ENCODE results near the gene PARD6G. TPM values are rescaled to one million over a fixed set of nuclear protein-coding genes. Genes with fewer than 3 reads are reported as not detected.

PARD6G gene
- total RNA-seq, 1 donor from 2014 or later: 25.2 TPM

DNA sequence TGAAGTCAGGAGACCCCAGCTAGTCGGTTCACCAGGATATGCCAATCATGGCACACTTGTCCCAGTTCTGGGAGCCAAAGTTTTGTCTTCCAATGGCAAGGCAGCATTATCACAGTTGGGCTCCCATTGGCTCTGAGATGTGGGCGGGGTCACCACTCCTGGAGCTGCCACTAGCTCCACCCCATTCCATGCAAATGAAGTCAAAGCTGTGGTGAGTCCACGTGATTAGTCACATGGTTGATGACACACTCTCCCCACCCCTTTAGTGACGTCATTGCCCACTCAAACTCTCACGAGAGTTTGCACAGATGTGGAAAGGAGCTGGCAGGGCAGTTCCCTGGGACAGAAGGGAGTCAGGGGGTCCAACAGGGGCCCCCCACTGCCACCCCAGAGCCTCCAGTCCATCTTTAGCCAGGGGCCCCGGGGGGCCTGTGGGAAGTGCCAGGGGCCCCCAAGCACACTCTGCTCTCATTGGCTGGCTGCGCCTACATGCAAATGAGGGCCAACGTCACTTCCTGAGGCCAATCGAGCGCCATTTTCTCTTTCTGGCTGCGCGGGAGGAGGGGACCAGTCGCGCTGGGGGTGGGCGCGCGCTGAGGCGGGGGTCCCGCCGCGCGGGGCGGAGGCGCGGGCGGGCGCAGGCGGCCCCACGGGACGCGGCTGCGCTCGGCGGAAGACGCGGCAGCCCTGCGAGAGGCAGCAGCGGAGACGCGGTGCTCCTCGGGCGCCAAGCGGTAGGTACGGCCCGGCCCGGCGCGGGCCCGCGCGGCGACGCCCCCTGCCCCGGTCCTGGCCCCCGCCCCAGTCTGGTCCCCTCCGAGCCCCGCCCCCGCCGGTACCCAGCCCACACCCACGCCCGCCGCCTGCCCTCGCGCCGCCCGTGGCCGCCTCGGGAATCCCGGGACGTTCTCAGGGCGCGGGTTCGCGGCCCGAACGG lies 138.3 kb downstream of the PARD6G start, which contains the start of gene ADNP2:
ADNP2 (plus strand) TSS at position 524 of the 937 bp plus-strand sequence. CDS start 8,281 bp downstream, outside the sequence.
- peaks cover 5% of the 10 kb centered on the region for H3K9me3 Mint-ChIP-seq (ENCODE audit: unreplicated experiment)
- no peaks in the 10 kb centered on the region for H3K36me3 Mint-ChIP-seq (ENCODE audit: unreplicated experiment)
- peak within 1 kb of the TSS; percentile 46 for H3K27ac Mint-ChIP-seq (ENCODE audit: unreplicated experiment)
- no peak for TF ChIP-seq CTCF (IDR thresholded peaks at IDR 0.05; ENCODE audit: partially characterized antibody, unreplicated experiment)
- H3K4me3 Mint-ChIP-seq (ENCODE audit: unreplicated experiment): peak within 1 kb of the TSS; percentile 81
- peak; percentile 89 for DNase-seq
- H3K4me1 Mint-ChIP-seq (ENCODE audit: low read depth, unreplicated experiment): peaks cover 22% of the 10 kb centered on the region
- H3K27me3 Mint-ChIP-seq (ENCODE audit: unreplicated experiment): no peaks in the 10 kb centered on the region

GRCh38 chr18:80108121-80108536 lies 139.2 kb downstream of the PARD6G start:
- H3K27me3 Mint-ChIP-seq (ENCODE audit: unreplicated experiment): no peaks in the 10 kb centered on the region
- no peak overlapping the region for H3K27ac Mint-ChIP-seq (ENCODE audit: unreplicated experiment)
- H3K4me1 Mint-ChIP-seq (ENCODE audit: low read depth, unreplicated experiment): peaks cover 16% of the 10 kb centered on the region
- peaks cover 5% of the 10 kb centered on the region for H3K9me3 Mint-ChIP-seq (ENCODE audit: unreplicated experiment)
- H3K4me3 Mint-ChIP-seq (ENCODE audit: unreplicated experiment): no peak overlapping the region
- no peak for DNase-seq
- H3K36me3 Mint-ChIP-seq (ENCODE audit: unreplicated experiment): no peaks in the 10 kb centered on the region
- TF ChIP-seq CTCF (IDR thresholded peaks at IDR 0.05; ENCODE audit: partially characterized antibody, unreplicated experiment): no peak

GRCh38 chr18:80107426-80107825 lies 139.9 kb downstream of the PARD6G start:
- TF ChIP-seq CTCF (IDR thresholded peaks at IDR 0.05; ENCODE audit: partially characterized antibody, unreplicated experiment): no peak
- DNase-seq: no peak
- Mint-ChIP-seq H3K4me3 (ENCODE audit: unreplicated experiment) (no peak overlapping the region), H3K4me1 (ENCODE audit: low read depth, unreplicated experiment) (peaks cover 16% of the 10 kb centered on the region), H3K27me3 (ENCODE audit: unreplicated experiment) (no peaks in the 10 kb centered on the region), H3K36me3 (ENCODE audit: unreplicated experiment) (peaks cover 1% of the 10 kb centered on the region), H3K27ac (ENCODE audit: unreplicated experiment) (no peak overlapping the region), H3K9me3 (ENCODE audit: unreplicated experiment) (peaks cover 5% of the 10 kb centered on the region)

Other genes with a start within 250 kb of the PARD6G start
- 94.6 TPM for gene RBFA, start 213.1 kb downstream of the PARD6G start, total RNA-seq (ENCODE audit: unreplicated experiment)
- 31.0 TPM for gene ADNP2, start 138.3 kb downstream of the PARD6G start, total RNA-seq (ENCODE audit: unreplicated experiment)

Measured in glutamatergic neuron (in vitro differentiated cells).